ENCODE measurements around the gene CEP63. TPM values are rescaled to one million over a fixed set of nuclear protein-coding genes. Genes with fewer than 3 reads are reported as not detected.

CEP63 gene
- polyA plus RNA-seq, 3 donors = 11.1 to 18.8 (median 17.2) TPM

GRCh38 chr3:134496471-134497071 is 10.7 kb downstream of the CEP63 start:
- Histone ChIP-seq H3K27me3 (ENCODE audit: control insufficient read depth in 2 of 2, insufficient read depth in 2 of 2, low read length in 2 of 2) (no peaks in the 10 kb centered on the region), H4K20me1 (ENCODE audit: insufficient read depth, low read length) (peaks cover 46% of the 10 kb centered on the region), H3K36me3 (replicated peaks in 1 of 2; ENCODE audit: control insufficient read depth in 1 of 2, insufficient read depth in 2 of 2, low read length in 2 of 2) (peaks cover 18 to 53% of the 10 kb centered on the region in 2 donors), H3K9me3 (replicated peaks in 1 of 2; ENCODE audit: control insufficient read depth in 1 of 2, insufficient read depth in 1 of 2, low read length in 2 of 2) (no peaks in the 10 kb centered on the region), H3K4me3 (replicated peaks in 1 of 3; ENCODE audit: low read depth in 2 of 3, low read length in 3 of 3) (no peak overlapping the region), H3K27ac (ENCODE audit: low read depth in 1 of 2, low read length in 2 of 2) (no peak overlapping the region), H3K79me2 (ENCODE audit: insufficient read depth, low read length) (peaks cover 100% of the 10 kb centered on the region), H3K9ac (ENCODE audit: insufficient read depth, low read length, poor library complexity, severe bottlenecking) (no peak overlapping the region), H2AFZ (ENCODE audit: insufficient read depth, low read depth, low read length, poor library complexity, severe bottlenecking) (no peak overlapping the region), H3K4me2 (replicated peaks; ENCODE audit: extremely low read depth, low read length, poor library complexity, severe bottlenecking) (no peak overlapping the region), H3K4me1 (ENCODE audit: control insufficient read depth in 1 of 2, insufficient read depth in 2 of 2, low read length in 2 of 2) (peaks cover 0 to 6% of the 10 kb centered on the region in 2 donors)
- TF ChIP-seq, protein P1, sequence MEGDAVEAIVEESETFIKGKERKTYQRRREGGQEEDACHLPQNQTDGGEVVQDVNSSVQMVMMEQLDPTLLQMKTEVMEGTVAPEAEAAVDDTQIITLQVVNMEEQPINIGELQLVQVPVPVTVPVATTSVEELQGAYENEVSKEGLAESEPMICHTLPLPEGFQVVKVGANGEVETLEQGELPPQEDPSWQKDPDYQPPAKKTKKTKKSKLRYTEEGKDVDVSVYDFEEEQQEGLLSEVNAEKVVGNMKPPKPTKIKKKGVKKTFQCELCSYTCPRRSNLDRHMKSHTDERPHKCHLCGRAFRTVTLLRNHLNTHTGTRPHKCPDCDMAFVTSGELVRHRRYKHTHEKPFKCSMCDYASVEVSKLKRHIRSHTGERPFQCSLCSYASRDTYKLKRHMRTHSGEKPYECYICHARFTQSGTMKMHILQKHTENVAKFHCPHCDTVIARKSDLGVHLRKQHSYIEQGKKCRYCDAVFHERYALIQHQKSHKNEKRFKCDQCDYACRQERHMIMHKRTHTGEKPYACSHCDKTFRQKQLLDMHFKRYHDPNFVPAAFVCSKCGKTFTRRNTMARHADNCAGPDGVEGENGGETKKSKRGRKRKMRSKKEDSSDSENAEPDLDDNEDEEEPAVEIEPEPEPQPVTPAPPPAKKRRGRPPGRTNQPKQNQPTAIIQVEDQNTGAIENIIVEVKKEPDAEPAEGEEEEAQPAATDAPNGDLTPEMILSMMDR (IDR thresholded peaks at IDR 0.05) = no peak
- 86% methylated on average over 1 of the region's 3 CpGs for WGBS (ENCODE audit: insufficient coverage)
- H3K27me3 Mint-ChIP-seq (ENCODE audit: low read depth in 3 of 3) = no peaks in the 10 kb centered on the region
- H3K4me1 Mint-ChIP-seq = peaks cover 18% of the 10 kb centered on the region
- peaks cover 0 to 18% (median 4%) of the 10 kb centered on the region in 7 donors for H3K9me3 Mint-ChIP-seq
- peaks cover 60 to 65% of the 10 kb centered on the region in 2 donors for H3K36me3 Mint-ChIP-seq
- intact Hi-C loops (cut with micrococcal nuclease) = loop anchor here in 1 of 2 donors (5.0 kb wide), 1 partner anchor 189 kb away; no protein-coding TSS in a partner anchor
- peak overlapping the region in 3 of 7 donors; percentile 29 to 70 (median 51) for H3K27ac Mint-ChIP-seq
- DNase-seq = no peak
- no peak overlapping the region for H3K4me3 Mint-ChIP-seq

DNA sequence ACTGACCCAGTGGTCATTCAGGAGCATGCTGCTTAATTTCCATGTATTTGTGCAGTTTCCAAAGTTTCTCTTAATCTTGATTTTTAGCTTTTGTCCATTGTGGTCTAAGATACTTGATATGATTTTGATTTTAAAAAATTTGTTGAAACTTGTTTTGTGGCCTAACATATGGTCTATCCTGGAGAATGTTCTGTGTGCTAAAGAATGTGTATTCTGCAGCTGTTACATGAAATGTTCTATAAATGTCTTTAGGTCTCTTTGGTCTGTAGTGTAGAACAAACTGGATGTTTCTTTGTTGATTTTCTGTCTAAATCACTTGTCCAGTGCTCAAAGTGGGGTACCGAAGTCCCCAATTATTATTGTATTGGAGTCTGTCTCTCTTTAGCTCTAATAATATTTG is 17.4 kb downstream of the CEP63 start:
- H2AFZ ChIP-seq (ENCODE audit: insufficient read depth, low read depth, low read length, poor library complexity, severe bottlenecking) = no peak overlapping the region
- TF ChIP-seq, protein P1 (IDR thresholded peaks at IDR 0.05) = no peak
- no peak overlapping the region for H3K9ac ChIP-seq (ENCODE audit: insufficient read depth, low read length, poor library complexity, severe bottlenecking)
- no peak overlapping the region for H3K4me2 ChIP-seq (replicated peaks; ENCODE audit: extremely low read depth, low read length, poor library complexity, severe bottlenecking)
- H3K36me3 ChIP-seq (replicated peaks in 1 of 2; ENCODE audit: control insufficient read depth in 1 of 2, insufficient read depth in 2 of 2, low read length in 2 of 2) = peaks cover 18 to 76% of the 10 kb centered on the region in 2 donors
- H3K27me3 Mint-ChIP-seq (ENCODE audit: low read depth in 3 of 3) = no peaks in the 10 kb centered on the region
- H3K27ac ChIP-seq (ENCODE audit: low read depth in 1 of 2, low read length in 2 of 2) = no peak overlapping the region
- H3K27me3 ChIP-seq (ENCODE audit: control insufficient read depth in 2 of 2, insufficient read depth in 2 of 2, low read length in 2 of 2) = no peaks in the 10 kb centered on the region
- no CpG with 5 or more reads among the region's 1 CpG for WGBS (ENCODE audit: insufficient coverage)
- intact Hi-C loops (cut with micrococcal nuclease) = no loop called here
- peaks cover 2 to 7% of the 10 kb centered on the region in 2 donors for H3K9me3 ChIP-seq (replicated peaks in 1 of 2; ENCODE audit: control insufficient read depth in 1 of 2, insufficient read depth in 1 of 2, low read length in 2 of 2)
- DNase-seq = no peak
- no peaks in the 10 kb centered on the region for H3K4me1 ChIP-seq (ENCODE audit: control insufficient read depth in 1 of 2, insufficient read depth in 2 of 2, low read length in 2 of 2)
- peaks cover 34% of the 10 kb centered on the region for H4K20me1 ChIP-seq (ENCODE audit: insufficient read depth, low read length)
- H3K9me3 Mint-ChIP-seq = peaks cover 12 to 39% (median 19%) of the 10 kb centered on the region in 7 donors
- no peak overlapping the region for H3K4me3 Mint-ChIP-seq
- no peak overlapping the region for H3K27ac Mint-ChIP-seq
- no peak overlapping the region for H3K4me3 ChIP-seq (replicated peaks in 1 of 3; ENCODE audit: low read depth in 2 of 3, low read length in 3 of 3)
- H3K79me2 ChIP-seq (ENCODE audit: insufficient read depth, low read length) = peaks cover 91% of the 10 kb centered on the region
- H3K4me1 Mint-ChIP-seq = peaks cover 4% of the 10 kb centered on the region
- peaks cover 70 to 81% of the 10 kb centered on the region in 2 donors for H3K36me3 Mint-ChIP-seq
